Measurements from ENCODE around the gene UBASH3A.

UBASH3A gene

GRCh38 chr21:42489006-42489563 is 85.4 kb downstream of the UBASH3A start:
- Histone ChIP-seq H3K4me1 (ENCODE audit: control insufficient read depth, insufficient read depth, low read length) (no peaks in the 10 kb centered on the region), H3K27ac (ENCODE audit: extremely low read depth, low read depth, low read length) (no peak overlapping the region), H3K9me3 (ENCODE audit: control insufficient read depth, insufficient read depth, low read depth, low read length) (no peaks in the 10 kb centered on the region), H3K4me3 (ENCODE audit: low read depth, low read length) (no peak overlapping the region), H3K36me3 (ENCODE audit: control insufficient read depth in 2 of 2, insufficient read depth in 1 of 2, low read length in 2 of 2) (no peaks in the 10 kb centered on the region)
- CTCF ChIA-PET = no interaction called here
- POLR2A ChIA-PET = no interaction called here
- TF ChIP-seq ZNF221 (tag by site-specific recombination; IDR thresholded peaks at IDR 0.05; ENCODE audit: borderline replicate concordance) (no peak), ZNF155 (tag by site-specific recombination; IDR thresholded peaks at IDR 0.05) (no peak), EGR2 (tag by site-specific recombination; IDR thresholded peaks at IDR 0.05; ENCODE audit: low read depth) (no peak), ZNF341 (tag by site-specific recombination; IDR thresholded peaks at IDR 0.05; ENCODE audit: low read depth) (no peak), ZXDB (tag by site-specific recombination; IDR thresholded peaks at IDR 0.05) (no peak), ZFP69B (tag by site-specific recombination; IDR thresholded peaks at IDR 0.05) (no peak), BCL11A (tag by site-specific recombination; IDR thresholded peaks at IDR 0.05; ENCODE audit: low read depth) (no peak), ZNF148 (tag by site-specific recombination; IDR thresholded peaks at IDR 0.05; ENCODE audit: borderline replicate concordance) (peak; percentile 48; the same call in 1 of the 2 replicates), ZNF624 (tag by site-specific recombination; IDR thresholded peaks at IDR 0.05) (0 out of 2 replicates have a peak, but pooled peaks have one; percentile 46), ZNF239 (tag by site-specific recombination; IDR thresholded peaks at IDR 0.05) (0 out of 2 replicates have a peak, but pooled peaks have one; percentile 30), ZNF354C (tag by site-specific recombination; IDR thresholded peaks at IDR 0.05; ENCODE audit: borderline replicate concordance, low read depth) (no peak), ZNF449 (tag by site-specific recombination; IDR thresholded peaks at IDR 0.05) (peak; percentile 26; the same call in 1 of the 2 replicates), ZNF426 (tag by site-specific recombination; IDR thresholded peaks at IDR 0.05) (no peak), ZNF560 (tag by site-specific recombination; IDR thresholded peaks at IDR 0.05; ENCODE audit: borderline replicate concordance) (no peak), ZNF394 (tag by site-specific recombination; IDR thresholded peaks at IDR 0.05; ENCODE audit: borderline replicate concordance) (no peak), ZNF621 (tag by site-specific recombination; IDR thresholded peaks at IDR 0.05) (peak; percentile 78; the same call in 1 of the 2 replicates), INSM2 (tag by site-specific recombination; IDR thresholded peaks at IDR 0.05) (no peak), ZNF544 (tag by site-specific recombination; IDR thresholded peaks at IDR 0.05) (0 out of 2 replicates have a peak, but pooled peaks have one; percentile 55), TSHZ1 (tag by site-specific recombination; IDR thresholded peaks at IDR 0.05; ENCODE audit: borderline replicate concordance) (no peak), SALL2 (tag by site-specific recombination; IDR thresholded peaks at IDR 0.05; ENCODE audit: borderline replicate concordance) (no peak), REPIN1 (tag by site-specific recombination; IDR thresholded peaks at IDR 0.05; ENCODE audit: low read depth) (no peak), ZNF248 (tag by site-specific recombination; IDR thresholded peaks at IDR 0.05) (no peak; the same call in 1 of the 2 replicates), ZNF311 (tag by site-specific recombination; IDR thresholded peaks at IDR 0.05; ENCODE audit: borderline replicate concordance) (peak; percentile 97), ZNF623 (tag by site-specific recombination; IDR thresholded peaks at IDR 0.05) (no peak), ZNF654 (tag by site-specific recombination; IDR thresholded peaks at IDR 0.05; ENCODE audit: low read depth) (no peak), ZNF777 (tag by site-specific recombination; IDR thresholded peaks at IDR 0.05; ENCODE audit: borderline replicate concordance) (no peak), ZNF175 (tag by site-specific recombination; IDR thresholded peaks at IDR 0.05) (peak; percentile 20; the same call in 1 of the 2 replicates), ZNF132 (tag by site-specific recombination; IDR thresholded peaks at IDR 0.05; ENCODE audit: borderline replicate concordance) (no peak)
